Mammary epithelial cell (primary cell): ENCODE results near the gene HDC.

ENCODE experiments used
- CTCF ChIP-seq, 2 donors: IDR thresholded peaks in 1 of 2; conservative IDR thresholded peaks in 1 of 2; 2 replicates each; pipeline ENCODE4 v1.5.1; 2011 to 2012; ENCODE audit warnings: inconsistent platforms in 2 of 2, low read length in 2 of 2, mild to moderate bottlenecking in 2 of 2, control low read depth in 1 of 2, low read depth in 1 of 2; ENCODE audit not compliant: insufficient read depth in 1 of 2; ENCODE audit errors: extremely low read depth in 1 of 2
- EZH2 ChIP-seq: IDR thresholded peaks from 2 replicates; pipeline ENCODE4 v1.6.1; 2012; ENCODE audit warnings: low read length, inconsistent platforms, borderline replicate concordance

GRCh38 chr15:50295966-50296365 lies 30.4 kb upstream of the HDC start:
- TF ChIP-seq EZH2 (no peak), CTCF (conservative IDR thresholded peaks at IDR 0.05 in 1 of 2, IDR thresholded peaks at IDR 0.05 in 1 of 2; ENCODE audit: extremely low read depth in 1 of 2, insufficient read depth in 1 of 2, low read depth in 1 of 2, low read length in 2 of 2) (no peak)
